ENCODE measurements around the gene SOAT1. TPM values are rescaled to one million over a fixed set of nuclear protein-coding genes. Genes with fewer than 3 reads are reported as not detected.

SOAT1 gene
- total and polyA plus RNA-seq, 11 donors = 2.0 to 34.8 (median 7.9) TPM

GRCh38 chr1:179340918-179341317 lies 47.3 kb downstream of the SOAT1 start:
- 93 to 97% (median 93%) methylated on average over 5 of the region's 5 CpGs for WGBS, 4 donors
- Histone ChIP-seq H3K27ac (no peak overlapping the region), H3K27me3 (no peaks in the 10 kb centered on the region), H3K36me3 (peaks cover 0 to 85% (median 63%) of the 10 kb centered on the region in 9 donors), H3K4me3 (no peak overlapping the region), H3K9me3 (no peaks in the 10 kb centered on the region), H3K4me1 (peaks cover 0 to 7% (median 0%) of the 10 kb centered on the region in 12 donors)
- no peak for DNase-seq
- intact Hi-C loops (cut with DNase I) = no loop called here
- ATAC-seq = no peak
- no peak for TF ChIP-seq CTCF (IDR thresholded peaks at IDR 0.05)
- no peak for TF ChIP-seq POLR2A (IDR thresholded peaks at IDR 0.05)

GRCh38 chr1:179341943-179342547 lies 48.4 kb downstream of the SOAT1 start:
- H3K9me3 ChIP-seq = no peaks in the 10 kb centered on the region
- DNase-seq = no peak
- no peaks in the 10 kb centered on the region for H3K27me3 ChIP-seq
- TF ChIP-seq CTCF (IDR thresholded peaks at IDR 0.05) (no peak), POLR2A (IDR thresholded peaks at IDR 0.05) (no peak)
- ATAC-seq = no peak
- H3K4me1 ChIP-seq = peaks cover 0 to 7% (median 0%) of the 10 kb centered on the region in 12 donors
- H3K36me3 ChIP-seq = peaks cover 0 to 94% (median 74%) of the 10 kb centered on the region in 9 donors
- no peak overlapping the region for H3K4me3 ChIP-seq
- WGBS, 4 donors = 85 to 91% (median 89%) methylated on average over 4 of the region's 4 CpGs
- no peak overlapping the region for H3K27ac ChIP-seq
- intact Hi-C loops (cut with DNase I) = no loop called here

GRCh38 chr1:179342740-179343404 lies 49.3 kb downstream of the SOAT1 start:
- Histone ChIP-seq H3K27ac (no peak overlapping the region), H3K27me3 (no peaks in the 10 kb centered on the region), H3K4me1 (peaks cover 0 to 7% (median 0%) of the 10 kb centered on the region in 12 donors), H3K4me3 (no peak overlapping the region), H3K9me3 (no peaks in the 10 kb centered on the region), H3K36me3 (peaks cover 0 to 89% (median 79%) of the 10 kb centered on the region in 9 donors)
- intact Hi-C loops (cut with DNase I) = no loop called here
- DNase-seq (no peak), ATAC-seq (no peak)
- TF ChIP-seq CTCF (IDR thresholded peaks at IDR 0.05) = no peak
- TF ChIP-seq POLR2A (IDR thresholded peaks at IDR 0.05) = no peak
- WGBS, 4 donors = 95 to 97% (median 96%) methylated on average over 4 of the region's 4 CpGs

GRCh38 chr1:179351281-179351680 lies 57.7 kb downstream of the SOAT1 start:
- H3K4me1 ChIP-seq = peaks cover 0 to 12% (median 0%) of the 10 kb centered on the region in 12 donors
- H3K27ac ChIP-seq = no peak overlapping the region
- H3K4me3 ChIP-seq = no peak overlapping the region
- WGBS, 4 donors = 93 to 98% (median 95%) methylated on average over 3 of the region's 3 CpGs
- peaks cover 0 to 85% (median 43%) of the 10 kb centered on the region in 9 donors for H3K36me3 ChIP-seq
- ATAC-seq (no peak), DNase-seq (no peak)
- intact Hi-C loops (cut with DNase I) = loop anchor here in 1 of 10 donors (10.0 kb wide), 1 partner anchor 56 kb away; the partner anchor contains the start of gene SOAT1
- no peaks in the 10 kb centered on the region for H3K27me3 ChIP-seq
- TF ChIP-seq CTCF (IDR thresholded peaks at IDR 0.05) = no peak
- no peak for TF ChIP-seq POLR2A (IDR thresholded peaks at IDR 0.05)
- no peaks in the 10 kb centered on the region for H3K9me3 ChIP-seq

Measured in heart left ventricle (tissue), 16 donors.